Measurements from ENCODE around the gene BRD8. TPM values are rescaled to one million over a fixed set of nuclear protein-coding genes. Genes with fewer than 3 reads are reported as not detected.

The BRD8 gene
- total and polyA plus RNA-seq, 9 donors: 37.1 to 61.4 (median 44.6) TPM

DNA sequence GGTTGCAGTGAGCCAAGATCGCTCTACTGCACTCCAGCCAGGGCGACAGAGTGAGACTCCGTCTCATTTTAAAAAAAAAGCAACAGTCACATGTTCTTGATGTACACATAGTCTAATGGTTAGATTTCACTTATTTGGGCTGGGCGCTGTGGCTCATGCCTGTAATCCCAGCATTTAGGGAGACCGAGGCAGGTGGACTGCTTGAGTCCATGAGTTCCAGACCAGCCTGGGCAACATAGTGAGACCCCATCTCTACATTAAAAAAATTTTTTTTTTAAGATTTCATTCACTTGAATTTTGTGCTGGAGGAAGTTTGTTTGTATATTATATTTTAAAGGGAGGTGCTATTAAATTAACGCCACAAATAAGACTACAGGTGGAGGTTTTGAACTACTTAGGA lies 72.7 kb downstream of the BRD8 start:
- Histone ChIP-seq H3K4me3 (ENCODE audit: low read length) (no peak overlapping the region), H3K4me1 (ENCODE audit: control insufficient read depth, insufficient read depth, low read length) (no peaks in the 10 kb centered on the region), H3K9me3 (replicated peaks; ENCODE audit: control insufficient read depth, low read depth, low read length) (no peaks in the 10 kb centered on the region), H3K36me3 (ENCODE audit: control insufficient read depth, insufficient read depth, low read length) (no peaks in the 10 kb centered on the region), H3K27ac (ENCODE audit: low read length) (no peak overlapping the region), H3K27me3 (ENCODE audit: control insufficient read depth, insufficient read depth, low read length) (peaks cover 5% of the 10 kb centered on the region)
- DNase-seq: no peak
- 91% methylated on average over 2 of the region's 6 CpGs for WGBS (ENCODE audit: insufficient coverage)

- H3K4me3 ChIP-seq (ENCODE audit: low read length): no peak overlapping the region
- H3K4me1 ChIP-seq (ENCODE audit: control insufficient read depth, insufficient read depth, low read length): no peaks in the 10 kb centered on the region
- H3K36me3 ChIP-seq (ENCODE audit: control insufficient read depth, insufficient read depth, low read length): no peaks in the 10 kb centered on the region
- DNase-seq: no peak
- no CpG with 5 or more reads among the region's 3 CpGs for WGBS (ENCODE audit: insufficient coverage)
- H3K27ac ChIP-seq (ENCODE audit: low read length): no peak overlapping the region
- H3K9me3 ChIP-seq (replicated peaks; ENCODE audit: control insufficient read depth, low read depth, low read length): no peaks in the 10 kb centered on the region
- H3K27me3 ChIP-seq (ENCODE audit: control insufficient read depth, insufficient read depth, low read length): peaks cover 3% of the 10 kb centered on the region
Observed at GRCh38 chr5:138103319-138103637, 75.2 kb downstream of the BRD8 start.

DNA sequence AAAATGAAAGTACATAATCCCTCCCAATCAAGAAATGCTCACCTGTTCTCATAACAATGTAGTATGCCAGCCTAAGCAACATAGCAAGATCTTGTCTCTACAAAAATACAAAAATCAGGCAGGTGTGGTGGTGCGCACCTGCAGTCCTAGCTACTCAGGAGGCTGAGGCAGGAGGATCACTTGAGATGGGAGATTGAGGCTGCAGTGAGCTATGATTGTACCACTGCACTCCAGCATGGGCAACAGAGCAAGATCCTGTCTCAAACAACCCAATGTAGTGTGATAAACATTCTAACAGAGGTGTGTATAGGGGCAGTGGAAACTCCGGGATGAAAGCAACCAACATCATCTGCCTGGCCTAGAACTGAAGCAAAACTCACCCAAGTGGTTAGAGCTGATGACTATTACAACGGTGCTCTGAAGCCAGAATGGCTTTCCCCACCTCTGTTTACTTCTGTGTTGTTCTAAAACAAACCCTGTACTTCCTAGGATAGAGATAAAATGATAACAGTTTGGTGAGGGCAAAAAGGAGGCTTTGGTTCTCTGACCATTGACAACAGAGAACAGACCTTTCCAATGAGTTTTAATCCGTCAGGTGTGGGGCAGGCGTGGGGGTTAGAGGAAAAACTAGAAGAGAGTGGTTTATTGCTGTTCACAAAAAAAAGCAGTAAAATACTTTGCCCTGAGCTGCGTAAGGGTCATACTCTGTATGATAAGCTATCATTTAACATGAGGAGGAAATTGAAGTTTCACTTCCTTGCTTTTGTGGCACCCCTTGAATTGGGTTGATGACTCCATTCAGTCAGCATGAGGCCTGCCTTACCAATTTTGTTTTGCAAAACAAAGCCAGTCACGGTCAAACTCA lies 75.7 kb downstream of the BRD8 start:
- no peaks in the 10 kb centered on the region for H3K4me1 ChIP-seq (ENCODE audit: control insufficient read depth, insufficient read depth, low read length)
- H3K27ac ChIP-seq (ENCODE audit: low read length): no peak overlapping the region
- no peak for DNase-seq
- no peaks in the 10 kb centered on the region for H3K9me3 ChIP-seq (replicated peaks; ENCODE audit: control insufficient read depth, low read depth, low read length)
- no peaks in the 10 kb centered on the region for H3K36me3 ChIP-seq (ENCODE audit: control insufficient read depth, insufficient read depth, low read length)
- no peak overlapping the region for H3K4me3 ChIP-seq (ENCODE audit: low read length)
- 51% methylated on average over 3 of the region's 7 CpGs for WGBS (ENCODE audit: insufficient coverage)
- H3K27me3 ChIP-seq (ENCODE audit: control insufficient read depth, insufficient read depth, low read length): peaks cover 3% of the 10 kb centered on the region

DNA sequence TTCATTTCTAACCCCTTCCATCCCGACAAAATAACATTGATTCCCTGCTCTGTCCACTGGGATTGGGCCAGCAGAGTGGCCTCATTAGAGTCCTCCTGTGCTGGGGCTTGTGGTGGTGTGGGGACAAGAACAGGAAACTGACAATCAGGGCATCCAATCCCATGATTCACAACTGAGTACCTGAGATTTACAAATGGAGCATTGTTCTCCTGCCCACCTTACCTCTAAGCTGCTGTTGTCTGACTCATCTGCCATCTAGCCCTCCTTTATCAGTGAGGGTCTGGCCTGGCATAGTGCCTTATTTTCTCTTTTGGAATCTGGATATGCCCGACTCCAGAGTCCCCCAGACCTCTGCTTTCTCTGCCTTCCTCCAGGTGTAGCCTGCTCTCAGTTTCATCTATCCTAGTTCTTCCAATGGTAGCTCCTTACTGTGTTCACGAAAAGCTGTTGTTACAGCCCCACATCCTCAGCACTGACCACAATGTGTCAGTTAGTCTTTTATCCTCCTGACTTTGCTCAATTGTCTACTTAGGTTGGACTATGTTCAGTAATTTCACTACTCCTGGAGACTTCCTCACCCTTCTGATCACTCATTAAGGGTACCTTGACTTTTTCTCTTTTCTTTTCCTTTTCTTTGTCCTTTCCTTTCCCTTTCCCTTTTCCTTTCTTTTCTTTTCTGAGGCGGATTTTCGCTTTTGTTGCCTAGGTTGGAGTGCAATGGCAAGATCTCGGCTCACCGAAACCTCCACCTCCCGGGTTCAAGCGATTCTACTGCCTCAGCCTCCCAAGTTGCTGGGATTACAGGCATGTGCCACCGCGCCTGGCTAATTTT lies 81.2 kb downstream of the BRD8 start:
- H3K36me3 ChIP-seq (ENCODE audit: control insufficient read depth, insufficient read depth, low read length): no peaks in the 10 kb centered on the region
- no peaks in the 10 kb centered on the region for H3K4me1 ChIP-seq (ENCODE audit: control insufficient read depth, insufficient read depth, low read length)
- H3K27me3 ChIP-seq (ENCODE audit: control insufficient read depth, insufficient read depth, low read length): peaks cover 6% of the 10 kb centered on the region
- DNase-seq: no peak
- H3K4me3 ChIP-seq (ENCODE audit: low read length): no peak overlapping the region
- H3K27ac ChIP-seq (ENCODE audit: low read length): no peak overlapping the region
- WGBS (ENCODE audit: insufficient coverage): 92% methylated on average over 6 of the region's 11 CpGs
- no peaks in the 10 kb centered on the region for H3K9me3 ChIP-seq (replicated peaks; ENCODE audit: control insufficient read depth, low read depth, low read length)

GRCh38 chr5:138096363-138096762 lies 82.1 kb downstream of the BRD8 start:
- no peak overlapping the region for H3K4me3 ChIP-seq (ENCODE audit: low read length)
- 80% methylated on average over 1 of the region's 2 CpGs for WGBS (ENCODE audit: insufficient coverage)
- no peaks in the 10 kb centered on the region for H3K36me3 ChIP-seq (ENCODE audit: control insufficient read depth, insufficient read depth, low read length)
- no peak for DNase-seq
- H3K27ac ChIP-seq (ENCODE audit: low read length): no peak overlapping the region
- H3K4me1 ChIP-seq (ENCODE audit: control insufficient read depth, insufficient read depth, low read length): no peaks in the 10 kb centered on the region
- H3K27me3 ChIP-seq (ENCODE audit: control insufficient read depth, insufficient read depth, low read length): peaks cover 6% of the 10 kb centered on the region
- H3K9me3 ChIP-seq (replicated peaks; ENCODE audit: control insufficient read depth, low read depth, low read length): no peaks in the 10 kb centered on the region

GRCh38 chr5:138095100-138095907 lies 83.1 kb downstream of the BRD8 start:
- H3K27ac ChIP-seq (ENCODE audit: low read length): no peak overlapping the region
- H3K4me1 ChIP-seq (ENCODE audit: control insufficient read depth, insufficient read depth, low read length): no peaks in the 10 kb centered on the region
- 29% methylated on average over 2 of the region's 4 CpGs for WGBS (ENCODE audit: insufficient coverage)
- no peak for DNase-seq
- peaks cover 6% of the 10 kb centered on the region for H3K27me3 ChIP-seq (ENCODE audit: control insufficient read depth, insufficient read depth, low read length)
- no peaks in the 10 kb centered on the region for H3K36me3 ChIP-seq (ENCODE audit: control insufficient read depth, insufficient read depth, low read length)
- H3K4me3 ChIP-seq (ENCODE audit: low read length): no peak overlapping the region
- H3K9me3 ChIP-seq (replicated peaks; ENCODE audit: control insufficient read depth, low read depth, low read length): no peaks in the 10 kb centered on the region

GRCh38 chr5:138093036-138093435 lies 85.4 kb downstream of the BRD8 start:
- no peak overlapping the region for H3K27ac ChIP-seq (ENCODE audit: low read length)
- no peaks in the 10 kb centered on the region for H3K36me3 ChIP-seq (ENCODE audit: control insufficient read depth, insufficient read depth, low read length)
- WGBS (ENCODE audit: insufficient coverage): no CpG with 5 or more reads among the region's 1 CpG
- H3K4me1 ChIP-seq (ENCODE audit: control insufficient read depth, insufficient read depth, low read length): no peaks in the 10 kb centered on the region
- no peak for DNase-seq
- H3K9me3 ChIP-seq (replicated peaks; ENCODE audit: control insufficient read depth, low read depth, low read length): no peaks in the 10 kb centered on the region
- H3K27me3 ChIP-seq (ENCODE audit: control insufficient read depth, insufficient read depth, low read length): peaks cover 6% of the 10 kb centered on the region
- no peak overlapping the region for H3K4me3 ChIP-seq (ENCODE audit: low read length)

GRCh38 chr5:138092301-138092700 lies 86.1 kb downstream of the BRD8 start:
- Histone ChIP-seq H3K9me3 (replicated peaks; ENCODE audit: control insufficient read depth, low read depth, low read length) (no peaks in the 10 kb centered on the region), H3K27me3 (ENCODE audit: control insufficient read depth, insufficient read depth, low read length) (peaks cover 6% of the 10 kb centered on the region), H3K4me1 (ENCODE audit: control insufficient read depth, insufficient read depth, low read length) (no peaks in the 10 kb centered on the region), H3K27ac (ENCODE audit: low read length) (no peak overlapping the region), H3K36me3 (ENCODE audit: control insufficient read depth, insufficient read depth, low read length) (no peaks in the 10 kb centered on the region), H3K4me3 (ENCODE audit: low read length) (no peak overlapping the region)
- DNase-seq: no peak
- no CpG with 5 or more reads among the region's 1 CpG for WGBS (ENCODE audit: insufficient coverage)

DNA sequence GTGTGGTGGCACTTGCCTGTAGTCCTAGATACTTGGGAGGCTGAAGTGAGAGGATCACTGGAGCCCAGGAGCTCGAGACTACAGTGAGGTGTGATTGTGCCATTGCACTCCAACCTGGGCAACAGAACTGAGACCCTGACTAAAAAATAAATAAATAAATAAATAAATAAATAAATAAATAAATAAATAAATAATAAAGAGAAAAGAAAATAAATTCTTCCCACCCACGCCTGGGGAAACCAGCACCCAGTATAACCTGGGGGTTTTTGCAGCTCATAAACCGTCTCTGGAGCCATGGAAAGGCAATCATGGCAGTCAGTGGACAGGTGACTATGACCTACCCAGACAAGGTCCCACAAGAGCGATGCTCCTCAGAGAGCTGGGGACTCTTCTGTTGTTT lies 86.7 kb downstream of the BRD8 start:
- H3K27me3 ChIP-seq (ENCODE audit: control insufficient read depth, insufficient read depth, low read length): peaks cover 2% of the 10 kb centered on the region
- H3K4me3 ChIP-seq (ENCODE audit: low read length): no peak overlapping the region
- H3K36me3 ChIP-seq (ENCODE audit: control insufficient read depth, insufficient read depth, low read length): no peaks in the 10 kb centered on the region
- H3K27ac ChIP-seq (ENCODE audit: low read length): no peak overlapping the region
- H3K9me3 ChIP-seq (replicated peaks; ENCODE audit: control insufficient read depth, low read depth, low read length): no peaks in the 10 kb centered on the region
- no peaks in the 10 kb centered on the region for H3K4me1 ChIP-seq (ENCODE audit: control insufficient read depth, insufficient read depth, low read length)
- no peak for DNase-seq
- WGBS (ENCODE audit: insufficient coverage): 60% methylated on average over 1 of the region's 4 CpGs
